ENCODE data around the gene OSCP1. TPM values are rescaled to one million over a fixed set of nuclear protein-coding genes. Genes with fewer than 3 reads are reported as not detected.

OSCP1 gene
- total RNA-seq, 2 experiments from 2014 or later, result 1.9 to 2.2 TPM

DNA sequence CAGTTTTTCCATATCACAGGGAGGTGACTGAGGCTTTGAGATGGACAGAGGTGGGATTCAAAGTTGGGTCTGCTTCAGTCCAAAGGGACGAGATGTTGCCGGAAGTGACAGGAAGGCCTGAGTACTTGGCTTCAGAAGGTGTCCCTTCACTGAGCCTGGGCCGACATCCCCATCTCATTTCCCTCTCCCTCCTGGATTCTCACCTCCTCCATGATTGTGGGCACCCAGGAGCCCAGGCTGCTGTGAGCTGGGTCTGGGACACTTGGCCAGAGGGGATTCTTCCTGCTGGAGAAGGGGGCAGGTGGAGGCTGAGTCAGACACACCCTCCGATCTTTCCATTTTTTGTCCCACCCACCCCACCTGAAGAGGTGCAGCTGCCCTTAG lies 16.8 kb upstream of the OSCP1 start:
- H3K9me3 Mint-ChIP-seq, result no peaks in the 10 kb centered on the region
- ChIA-PET POLR2A (no interaction called here), CTCF (interaction anchor here (0.9 kb wide), 1 partner anchor 49 kb away, joined by 3 read pairs; no protein-coding TSS in a partner anchor)
- H3K27ac Mint-ChIP-seq, result no peak overlapping the region
- peaks cover 13% of the 10 kb centered on the region for H3K36me3 Mint-ChIP-seq (ENCODE audit: low read depth)
- DNase-seq, result no peak
- no peaks in the 10 kb centered on the region for H3K27me3 Mint-ChIP-seq
- H3K4me3 Mint-ChIP-seq, result no peak overlapping the region
- peaks cover 40% of the 10 kb centered on the region for H3K4me1 Mint-ChIP-seq

GRCh38 chr1:36466370-36467026 lies 16.2 kb upstream of the OSCP1 start:
- H3K36me3 Mint-ChIP-seq (ENCODE audit: low read depth), result peaks cover 16% of the 10 kb centered on the region
- ChIA-PET CTCF (interaction anchor here (0.9 kb wide), 1 partner anchor 50 kb away, joined by 3 read pairs; no protein-coding TSS in a partner anchor), POLR2A (no interaction called here)
- no peaks in the 10 kb centered on the region for H3K9me3 Mint-ChIP-seq
- peak overlapping the region; percentile 97 for H3K27ac Mint-ChIP-seq
- no peak for DNase-seq
- H3K4me1 Mint-ChIP-seq, result peaks cover 45% of the 10 kb centered on the region
- H3K4me3 Mint-ChIP-seq, result no peak overlapping the region
- no peaks in the 10 kb centered on the region for H3K27me3 Mint-ChIP-seq

DNA sequence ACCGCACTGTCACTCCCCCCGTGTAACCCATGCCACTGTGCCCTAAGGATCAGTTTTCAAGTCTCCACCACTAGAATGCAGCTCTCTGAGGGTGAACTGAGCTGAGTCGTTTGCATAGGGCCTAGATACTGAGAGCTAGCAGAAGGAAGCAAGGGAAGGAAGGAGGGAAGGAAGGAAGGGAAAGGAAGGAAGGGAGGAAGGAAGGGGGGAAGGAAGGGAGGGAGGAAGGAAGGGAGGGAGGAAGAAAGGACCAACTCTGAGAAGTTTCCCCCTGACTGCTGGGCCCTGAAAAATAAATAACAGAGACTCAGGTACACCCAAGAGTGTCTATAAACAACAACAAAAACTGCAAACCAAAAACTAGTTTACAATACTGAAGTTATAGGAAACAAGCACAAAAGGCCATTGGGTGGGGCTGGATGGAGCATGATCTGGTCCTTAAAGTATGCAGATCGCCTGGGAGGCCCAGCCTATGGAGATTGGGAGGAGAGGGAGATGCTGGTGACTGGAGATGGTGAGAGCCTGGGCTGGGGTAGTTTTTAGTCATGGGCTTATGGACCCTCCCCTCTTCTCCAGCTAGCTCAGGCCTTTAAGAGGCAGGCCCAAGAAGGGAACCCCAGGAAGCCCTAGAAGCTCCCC lies 15.6 kb upstream of the OSCP1 start:
- CTCF ChIA-PET, result interaction anchor here (0.9 to 1.1 kb wide), 2 partner anchors 49 to 51 kb away, joined by 3 read pairs; no protein-coding TSS in a partner anchor
- H3K4me1 Mint-ChIP-seq, result peaks cover 51% of the 10 kb centered on the region
- peaks cover 22% of the 10 kb centered on the region for H3K36me3 Mint-ChIP-seq (ENCODE audit: low read depth)
- H3K27me3 Mint-ChIP-seq, result no peaks in the 10 kb centered on the region
- peak overlapping the region; percentile 97 for H3K27ac Mint-ChIP-seq
- POLR2A ChIA-PET, result no interaction called here
- H3K4me3 Mint-ChIP-seq, result no peak overlapping the region
- H3K9me3 Mint-ChIP-seq, result no peaks in the 10 kb centered on the region
- no peak for DNase-seq

DNA sequence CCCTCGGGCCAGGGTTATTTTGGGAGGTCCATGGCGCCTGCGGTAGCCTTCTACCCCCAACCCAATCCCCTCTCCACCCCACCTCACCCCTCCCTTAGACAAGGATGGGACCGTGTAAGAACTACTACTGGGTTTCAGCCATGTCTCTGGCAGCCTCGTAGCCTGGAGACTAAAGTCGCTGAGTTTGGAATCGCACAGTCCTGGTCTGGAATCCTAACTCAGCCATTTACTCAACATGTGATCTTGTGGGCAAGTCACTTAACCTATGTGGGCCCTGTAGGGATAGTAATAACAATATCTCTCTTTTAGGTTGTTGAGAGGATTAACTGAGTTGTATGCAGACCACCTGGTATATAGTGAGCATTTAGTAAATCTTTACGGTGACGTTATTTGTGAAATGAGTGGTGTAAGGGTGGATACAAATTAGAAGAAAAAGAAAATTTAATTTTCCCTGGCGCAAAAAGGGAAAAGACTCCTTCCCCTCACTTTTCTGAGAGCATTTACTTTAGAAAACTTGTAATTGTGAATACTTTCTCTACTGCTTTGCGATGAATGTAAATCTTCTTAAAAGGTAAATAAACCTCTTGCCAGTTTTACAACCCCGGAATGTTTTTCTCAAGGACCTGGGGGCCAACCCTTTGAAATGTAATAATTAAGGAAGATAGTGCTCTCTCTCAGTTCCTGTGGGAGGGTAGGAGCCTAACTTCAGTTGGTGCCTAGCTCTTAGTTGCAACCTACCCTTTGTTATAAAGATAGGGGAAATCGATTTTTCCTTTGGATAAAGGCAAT lies 14.5 kb upstream of the OSCP1 start:
- H3K27me3 Mint-ChIP-seq, result no peaks in the 10 kb centered on the region
- ChIA-PET CTCF (interaction anchor here (0.6 to 1.5 kb wide), 6 partner anchors 11 to 270 kb away, joined by 3 to 6 read pairs (median 4); partner anchors contain the start of gene OSCP1), POLR2A (interaction anchor here (0.7 to 1.0 kb wide), 2 partner anchors 14 to 27 kb away, joined by 3 to 4 read pairs; no protein-coding TSS in a partner anchor)
- H3K36me3 Mint-ChIP-seq (ENCODE audit: low read depth), result peaks cover 32% of the 10 kb centered on the region
- DNase-seq, result no peak
- peak overlapping the region; percentile 97 for H3K27ac Mint-ChIP-seq
- H3K4me1 Mint-ChIP-seq, result peaks cover 56% of the 10 kb centered on the region
- no peaks in the 10 kb centered on the region for H3K9me3 Mint-ChIP-seq
- peak overlapping the region; percentile 100 for H3K4me3 Mint-ChIP-seq

DNA sequence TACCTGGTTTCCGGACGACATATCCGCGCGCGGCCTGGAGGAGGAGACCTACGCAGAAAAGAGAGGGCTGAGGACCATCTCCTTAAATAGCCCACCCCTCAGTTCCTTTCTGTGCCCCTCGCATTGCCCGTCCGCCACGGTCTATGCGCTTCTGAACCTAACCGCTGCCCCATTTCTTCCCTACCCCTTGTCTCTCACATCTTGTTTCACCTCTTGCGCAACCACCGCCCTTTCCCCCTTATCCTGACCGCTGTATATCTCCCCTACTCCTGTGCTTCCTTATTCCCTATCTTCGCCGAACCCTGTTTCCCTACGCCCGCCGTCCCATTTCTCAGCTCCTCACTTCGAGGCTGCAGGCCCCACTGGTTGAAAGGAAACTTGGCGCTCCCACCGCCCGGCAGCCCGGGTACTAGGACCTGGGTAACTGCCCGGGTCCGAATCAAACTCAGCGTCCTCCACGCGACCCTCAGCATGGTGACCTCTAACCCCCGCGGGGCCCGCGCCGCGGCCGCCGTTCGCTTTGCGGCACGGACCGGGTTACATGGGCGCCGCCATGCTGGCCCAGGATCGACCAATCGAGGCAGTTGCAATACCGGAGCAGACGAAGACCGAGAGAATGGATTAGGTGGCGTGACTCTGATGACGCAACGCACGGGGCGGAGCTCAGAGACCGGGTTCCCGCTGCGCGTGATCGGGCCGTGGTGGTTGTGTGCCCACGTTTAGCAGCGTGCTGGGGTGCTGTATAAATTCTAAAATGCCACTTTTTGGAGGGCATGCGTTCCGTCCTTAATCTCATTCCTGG lies 13.8 kb upstream of the OSCP1 start, which contains the start of gene MRPS15:
Gene MRPS15, minus strand, starts transcription at position 582 of the 802 bp plus-strand sequence. Its CDS starts 109 bp downstream, at position 473.
- ChIA-PET POLR2A (interaction anchor here (0.7 to 1.0 kb wide), 2 partner anchors 13 to 26 kb away, joined by 3 to 4 read pairs; no protein-coding TSS in a partner anchor), CTCF (interaction anchor here (0.6 to 1.5 kb wide), 5 partner anchors 11 to 269 kb away, joined by 3 to 6 read pairs (median 4); partner anchors contain the start of gene OSCP1)
- no peaks in the 10 kb centered on the region for H3K9me3 Mint-ChIP-seq
- peaks cover 39% of the 10 kb centered on the region for H3K36me3 Mint-ChIP-seq (ENCODE audit: low read depth)
- H3K4me1 Mint-ChIP-seq, result peaks cover 64% of the 10 kb centered on the region
- H3K27ac Mint-ChIP-seq, result peak within 1 kb of the TSS; percentile 97
- no peaks in the 10 kb centered on the region for H3K27me3 Mint-ChIP-seq
- peak within 1 kb of the TSS; percentile 100 for H3K4me3 Mint-ChIP-seq
- peak; percentile 97 for DNase-seq

DNA sequence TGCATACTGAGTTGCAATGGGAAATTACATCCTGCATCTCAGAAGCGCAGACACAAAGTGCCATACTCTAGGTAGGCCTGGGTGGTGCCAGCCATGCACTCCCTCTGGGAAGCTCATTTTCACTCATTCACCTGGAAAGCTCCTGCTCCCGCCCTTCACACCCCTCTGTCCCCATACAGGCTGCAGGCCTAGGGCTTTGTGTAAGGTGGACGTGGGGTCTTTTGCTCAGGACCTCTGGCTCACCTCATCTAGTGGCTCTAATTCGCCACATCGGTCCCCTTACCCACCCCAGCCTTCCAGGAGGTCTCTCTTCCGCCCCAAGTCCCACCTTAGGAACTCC lies 13.2 kb upstream of the OSCP1 start:
- Mint-ChIP-seq H3K36me3 (ENCODE audit: low read depth) (peaks cover 45% of the 10 kb centered on the region), H3K4me1 (peaks cover 69% of the 10 kb centered on the region), H3K4me3 (peak overlapping the region; percentile 100), H3K27me3 (no peaks in the 10 kb centered on the region), H3K9me3 (no peaks in the 10 kb centered on the region), H3K27ac (peak overlapping the region; percentile 97)
- ChIA-PET CTCF (interaction anchor here (1.1 to 1.5 kb wide), 4 partner anchors 10 to 121 kb away, joined by 3 to 6 read pairs (median 4); partner anchors contain the start of gene OSCP1), POLR2A (no interaction called here)
- DNase-seq, result no peak

DNA sequence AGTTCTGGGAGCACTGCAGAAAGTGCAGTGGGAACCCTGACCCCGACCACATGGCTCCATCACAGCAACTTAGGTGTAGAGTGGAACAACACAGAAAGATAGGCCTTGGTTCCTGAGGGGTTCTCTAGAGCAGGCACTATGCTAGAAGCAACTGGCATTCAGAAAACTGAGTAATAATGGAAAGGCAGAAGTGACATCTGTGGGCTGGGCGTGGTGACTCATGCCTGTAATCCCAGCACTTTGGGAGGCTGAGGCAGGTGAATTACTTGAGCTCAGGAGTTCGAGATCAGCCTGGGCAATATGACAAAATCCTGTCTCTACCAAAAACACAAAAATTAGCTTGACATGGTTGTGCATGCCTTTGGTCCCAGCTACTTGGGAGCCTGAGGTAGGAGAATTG lies 8.7 kb upstream of the OSCP1 start:
- peaks cover 76% of the 10 kb centered on the region for H3K36me3 Mint-ChIP-seq (ENCODE audit: low read depth)
- H3K27me3 Mint-ChIP-seq, result no peaks in the 10 kb centered on the region
- peak overlapping the region; percentile 70 for H3K27ac Mint-ChIP-seq
- no peaks in the 10 kb centered on the region for H3K9me3 Mint-ChIP-seq
- ChIA-PET CTCF (interaction anchor here (1.8 kb wide), 1 partner anchor 12 kb away, joined by 4 read pairs; no protein-coding TSS in a partner anchor), POLR2A (no interaction called here)
- no peak for DNase-seq
- H3K4me1 Mint-ChIP-seq, result peaks cover 75% of the 10 kb centered on the region
- H3K4me3 Mint-ChIP-seq, result peak overlapping the region; percentile 39

DNA sequence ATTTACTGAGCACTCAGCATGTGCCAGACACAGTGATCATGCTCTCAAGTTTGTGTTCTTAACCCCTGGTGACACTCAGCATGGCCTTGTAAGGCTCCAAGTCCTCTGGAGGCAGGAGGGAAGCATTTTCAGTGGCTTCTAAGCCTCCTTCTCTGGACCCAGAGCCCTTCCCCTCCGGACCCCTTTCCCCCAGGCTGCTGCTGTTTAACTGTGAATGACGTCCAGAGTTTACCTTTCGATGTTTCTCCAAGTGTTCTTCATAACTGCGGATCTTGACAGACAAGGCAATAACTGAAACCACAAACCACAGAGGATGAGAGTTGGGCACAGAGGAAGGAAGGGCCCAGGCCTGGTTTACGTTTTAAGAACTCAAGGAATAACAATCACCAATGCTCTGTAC lies 7.4 kb upstream of the OSCP1 start:
- H3K4me3 Mint-ChIP-seq, result peak overlapping the region; percentile 66
- peak overlapping the region; percentile 88 for H3K27ac Mint-ChIP-seq
- peaks cover 63% of the 10 kb centered on the region for H3K4me1 Mint-ChIP-seq
- DNase-seq, result peak; percentile 52
- peaks cover 69% of the 10 kb centered on the region for H3K36me3 Mint-ChIP-seq (ENCODE audit: low read depth)
- no peaks in the 10 kb centered on the region for H3K27me3 Mint-ChIP-seq
- POLR2A ChIA-PET, result no interaction called here
- CTCF ChIA-PET, result interaction anchor here (1.4 kb wide), 1 partner anchor 308 kb away, joined by 4 read pairs; the partner anchor contains the start of gene TRAPPC3
- no peaks in the 10 kb centered on the region for H3K9me3 Mint-ChIP-seq

DNA sequence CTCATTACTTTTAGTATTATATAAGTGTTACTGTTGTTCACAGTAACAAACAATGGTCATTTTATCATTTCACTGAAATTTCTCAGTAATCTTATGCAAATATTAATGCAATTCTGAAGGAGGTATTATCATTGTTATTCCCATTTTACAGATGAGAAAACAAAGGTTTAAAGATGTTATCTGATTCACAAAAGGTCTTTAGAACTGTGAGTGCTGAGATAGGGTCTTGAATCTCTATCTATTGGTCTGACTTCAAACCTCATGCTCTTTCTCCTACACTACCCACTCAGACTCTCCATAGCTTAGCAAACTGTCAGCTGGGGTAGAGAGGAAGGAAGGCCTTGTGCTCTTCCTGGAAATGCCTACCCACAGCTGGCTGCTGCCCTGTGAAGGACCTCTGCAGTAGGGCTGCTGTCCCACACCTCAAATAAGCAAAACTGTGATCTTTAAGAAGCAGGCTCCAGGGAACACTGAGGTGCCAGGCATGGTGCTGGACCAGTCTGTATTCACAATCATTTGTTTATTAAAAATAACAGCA lies 6.2 kb upstream of the OSCP1 start:
- CTCF ChIA-PET, result no interaction called here
- POLR2A ChIA-PET, result no interaction called here
- Mint-ChIP-seq H3K27ac (peak overlapping the region; percentile 65), H3K27me3 (no peaks in the 10 kb centered on the region), H3K4me3 (no peak overlapping the region), H3K9me3 (no peaks in the 10 kb centered on the region), H3K36me3 (ENCODE audit: low read depth) (peaks cover 62% of the 10 kb centered on the region), H3K4me1 (peaks cover 59% of the 10 kb centered on the region)
- DNase-seq, result no peak

DNA sequence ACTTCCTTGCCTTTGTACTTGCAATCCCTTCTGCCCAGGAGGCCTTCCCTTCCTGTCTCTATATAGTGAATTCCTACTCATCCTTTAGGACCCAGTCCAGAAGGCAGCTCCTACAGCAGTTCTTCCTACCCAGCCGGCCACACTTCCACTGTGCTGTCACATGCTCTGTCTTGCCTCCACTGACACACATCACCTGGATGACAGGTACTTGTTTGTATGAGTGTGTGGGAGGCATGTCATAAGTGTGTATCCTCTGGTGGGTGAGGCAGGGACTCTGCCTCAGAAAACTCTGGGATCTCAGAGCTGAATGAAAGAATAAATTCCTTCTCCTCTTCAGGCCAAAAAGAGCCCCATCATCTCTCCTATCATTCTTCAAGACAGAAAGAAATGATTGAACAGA lies 5.1 kb upstream of the OSCP1 start:
- POLR2A ChIA-PET, result no interaction called here
- Mint-ChIP-seq H3K36me3 (ENCODE audit: low read depth) (peaks cover 52% of the 10 kb centered on the region), H3K4me3 (no peak overlapping the region), H3K27me3 (no peaks in the 10 kb centered on the region), H3K9me3 (no peaks in the 10 kb centered on the region), H3K27ac (no peak overlapping the region), H3K4me1 (peaks cover 54% of the 10 kb centered on the region)
- CTCF ChIA-PET, result no interaction called here
- no peak for DNase-seq

DNA sequence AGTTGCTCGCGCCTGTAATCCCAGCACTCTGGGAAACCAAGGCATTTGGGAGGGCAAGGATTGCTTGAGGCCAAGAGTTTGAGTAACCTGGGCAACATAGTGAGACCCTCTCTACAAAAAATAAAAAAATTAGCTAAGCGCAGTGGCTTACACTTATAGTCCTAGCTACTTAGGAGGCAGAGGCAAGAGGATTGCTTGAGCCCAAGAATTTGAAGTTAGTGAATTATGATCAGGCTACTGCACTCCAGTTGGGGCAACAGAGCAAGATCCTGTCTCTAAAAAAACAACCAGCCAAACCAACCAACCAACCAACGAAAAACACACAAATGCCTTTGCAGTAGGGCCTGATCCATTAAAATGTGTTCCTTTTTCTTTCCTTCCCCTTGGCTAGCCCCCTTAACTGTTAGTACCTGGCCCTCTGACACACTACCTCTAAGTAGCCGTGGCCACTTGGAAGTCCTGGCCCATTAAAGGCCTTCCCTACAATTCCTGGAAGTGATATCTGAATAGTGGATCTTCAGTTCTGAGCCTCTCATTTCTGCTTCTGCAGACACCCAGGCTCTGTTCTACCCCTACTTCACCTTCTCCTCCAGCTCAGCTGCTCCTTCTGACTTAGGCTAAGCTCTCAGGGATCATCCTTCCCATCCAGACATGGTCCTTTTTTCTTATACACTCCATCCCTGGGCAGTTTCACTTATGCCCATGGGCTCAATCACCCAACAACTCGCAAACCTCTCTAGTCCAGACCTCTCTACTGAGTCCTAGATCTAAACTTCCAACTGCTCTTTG lies 3.5 kb upstream of the OSCP1 start:
- peak overlapping the region; percentile 25 for H3K27ac Mint-ChIP-seq
- peaks cover 37% of the 10 kb centered on the region for H3K36me3 Mint-ChIP-seq (ENCODE audit: low read depth)
- no peak for DNase-seq
- no peaks in the 10 kb centered on the region for H3K27me3 Mint-ChIP-seq
- H3K4me1 Mint-ChIP-seq, result peaks cover 57% of the 10 kb centered on the region
- no peaks in the 10 kb centered on the region for H3K9me3 Mint-ChIP-seq
- ChIA-PET CTCF (interaction anchor here (1.2 kb wide), 1 partner anchor 10 kb away, joined by 5 read pairs; the partner anchor contains the start of gene MRPS15), POLR2A (no interaction called here)
- H3K4me3 Mint-ChIP-seq, result no peak overlapping the region
